ENCODE data around the gene DSCAML1. TPM values are rescaled to one million over a fixed set of nuclear protein-coding genes. Genes with fewer than 3 reads are reported as not detected.

Gene DSCAML1
- total RNA-seq, 1 experiment from 2014 or later: 0.15 TPM

- Histone ChIP-seq H3T11ph (ENCODE audit: low read length) (no peak overlapping the region), H3K79me1 (ENCODE audit: insufficient read depth, low read depth, low read length, poor library complexity, severe bottlenecking) (no peaks in the 10 kb centered on the region), H4K5ac (ENCODE audit: insufficient read length, low read depth, low read length) (no peak overlapping the region), H3K9me3 (ENCODE audit: control insufficient read depth, low read depth, low read length) (no peaks in the 10 kb centered on the region), H2BK120ac (ENCODE audit: low read depth, low read length, poor library complexity, severe bottlenecking) (no peak overlapping the region), H3K56ac (ENCODE audit: insufficient read length, low read depth, low read length) (no peak overlapping the region), H3K27ac (ENCODE audit: insufficient read length, low read depth, low read length) (no peak overlapping the region), H2BK12ac (ENCODE audit: insufficient read length, low read depth, low read length) (no peak overlapping the region), H3K18ac (ENCODE audit: insufficient read length, low read depth, low read length) (no peak overlapping the region), H3K23me2 (ENCODE audit: insufficient read length, low read depth, low read length, poor library complexity, severe bottlenecking) (no peaks in the 10 kb centered on the region), H2BK20ac (ENCODE audit: low read depth, low read length, poor library complexity, severe bottlenecking) (no peak overlapping the region), H2AK5ac (ENCODE audit: insufficient read length, low read length) (no peak overlapping the region), H4K91ac (ENCODE audit: insufficient read length, low read depth, low read length) (no peak overlapping the region), H3K23ac (ENCODE audit: insufficient read length, low read depth, low read length) (no peak overlapping the region), H3K79me2 (ENCODE audit: insufficient read depth, low read length) (no peaks in the 10 kb centered on the region), H3K9ac (ENCODE audit: extremely low read depth, insufficient read length, low read length) (no peak overlapping the region), H4K8ac (replicated peaks; ENCODE audit: insufficient read length, low read depth, low read length) (no peak overlapping the region), H2BK5ac (ENCODE audit: insufficient read length, low read length) (no peak overlapping the region), H2AFZ (ENCODE audit: low read length) (no peak overlapping the region), H3K4me1 (ENCODE audit: insufficient read depth, low read length) (no peaks in the 10 kb centered on the region; the same call in 1 of the 2 replicates), H2BK15ac (ENCODE audit: low read depth, low read length) (no peak overlapping the region), H4K20me1 (ENCODE audit: control insufficient read depth, insufficient read depth, insufficient read length) (no peaks in the 10 kb centered on the region), H3K27me3 (ENCODE audit: insufficient read depth, low read length) (no peaks in the 10 kb centered on the region), H3K4ac (ENCODE audit: low read depth, low read length) (no peak overlapping the region), H3K14ac (ENCODE audit: insufficient read depth, low read length) (no peak overlapping the region), H3K4me2 (ENCODE audit: insufficient read depth, insufficient read length, low read length) (no peak overlapping the region)
- Mint-ChIP-seq H3K9me3 (no peaks in the 10 kb centered on the region), H3K4me1 (peaks cover 33 to 46% of the 10 kb centered on the region in 2 experiments), H3K27ac (no peak overlapping the region), H3K4me3 (no peak overlapping the region), H3K27me3 (ENCODE audit: low read depth) (peaks cover 10% of the 10 kb centered on the region), H3K36me3 (ENCODE audit: insufficient read depth in 1 of 3, low read depth in 3 of 3) (no peaks in the 10 kb centered on the region)
- WGBS (ENCODE audit: extremely low coverage, insufficient read length, low lambda C conversion rate): no CpG with 5 or more reads among the region's 3 CpGs
- no peak for TF ChIP-seq CTCF (conservative IDR thresholded peaks at IDR 0.05)
- DNase-seq: no peak
These were observed 29.8 kb upstream of the DSCAML1 start for GRCh38 chr11:117826832-117827231.

Data from H9 (cell line).